Stimulated activated CD4-positive, alpha-beta T cell treated with anti-CD3 and anti-CD28 coated beads, Interleukin-2, amount 100 ng/mL, for 24 hours (primary cell): ENCODE measurements around the gene KCNK5.
A peak's percentile ranks its signal among the peaks of the same experiment; 100 is the strongest.

Experiments
- DNase-seq, 2 donors: peaks; one replicate each; pipeline ENCODE4 v3.0.0-alpha.2; 2020

Gene KCNK5

GRCh38 chr6:39228992-39229767 is at the start of gene KCNK5:
TSS of gene KCNK5 (minus strand) at chr6:39229475. CDS start at chr6:39229111, 364 bp downstream.
- DNase-seq, result peak; percentile 81 to 90

DNA sequence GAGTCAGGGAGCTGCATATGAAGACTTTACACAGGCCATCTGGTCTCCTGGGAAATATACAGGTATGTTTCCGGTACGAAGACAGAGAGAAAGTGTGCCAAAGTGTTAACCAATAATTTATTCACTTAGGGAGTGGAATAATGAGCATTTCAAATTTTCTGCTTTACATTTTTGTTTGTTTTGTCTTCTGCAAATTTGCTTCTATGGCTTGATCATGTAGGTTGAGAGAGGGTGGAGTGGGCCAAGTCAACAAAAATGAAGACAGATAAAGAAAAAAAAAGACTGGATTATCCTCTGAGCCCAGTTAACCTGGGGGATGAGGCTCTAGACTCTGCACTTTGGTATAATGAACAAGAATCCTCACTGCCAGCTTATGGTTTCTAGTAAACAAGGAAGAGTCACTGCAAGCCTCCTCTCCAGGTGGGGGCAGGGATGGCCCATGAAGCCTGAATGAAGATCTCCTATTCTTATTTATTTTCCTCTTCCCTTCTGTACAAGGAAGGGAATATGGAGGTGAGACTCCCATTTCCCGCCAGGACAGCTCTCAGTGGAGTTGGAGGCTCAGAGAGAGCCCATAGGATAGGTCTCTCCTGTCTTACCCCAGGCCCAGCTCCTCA is 47.2 kb upstream of the KCNK5 start:
- DNase-seq, result no peak

DNA sequence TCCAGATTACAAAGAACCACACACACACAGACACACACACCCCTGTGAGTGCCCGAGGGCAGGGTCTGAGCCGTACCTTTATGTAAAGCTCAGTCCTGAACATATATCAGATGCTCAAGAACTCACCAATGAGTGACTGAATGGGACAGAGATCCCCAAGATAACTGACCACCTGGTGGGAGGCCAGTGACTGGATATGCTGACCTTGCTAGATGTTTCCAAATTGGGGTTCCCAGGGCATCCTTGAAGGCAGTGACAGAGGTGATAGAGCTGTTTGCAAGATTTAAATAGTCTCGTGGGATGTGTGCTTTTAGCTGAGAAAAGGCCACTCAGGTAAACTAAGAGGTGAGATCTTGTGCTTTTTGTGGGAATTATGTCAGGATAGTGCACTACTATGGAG is 45.6 kb upstream of the KCNK5 start:
- DNase-seq, result no peak

- no peak for DNase-seq
Measured at GRCh38 chr6:39274471-39274870, 45.2 kb upstream of the KCNK5 start.

DNA sequence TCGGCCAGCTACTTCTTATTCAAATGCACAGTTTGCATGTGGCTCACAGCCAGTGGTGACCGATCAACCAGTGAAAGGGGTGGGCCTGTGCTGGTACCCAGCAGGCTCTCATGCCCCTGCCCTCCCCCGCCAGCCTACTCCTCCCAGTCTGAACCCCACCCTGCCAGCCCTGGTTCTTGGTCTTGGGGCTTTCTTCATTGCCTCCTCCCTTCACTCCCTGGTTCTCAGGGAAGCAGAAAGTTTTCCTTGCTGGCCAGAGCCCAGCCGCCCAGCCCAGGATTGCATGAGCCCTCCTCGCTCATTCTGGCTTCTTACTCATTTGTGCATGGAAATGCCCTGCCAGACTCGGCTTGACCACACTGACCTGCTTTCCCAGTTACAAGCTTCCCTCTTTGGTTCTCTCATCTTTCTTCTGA is 44.1 kb upstream of the KCNK5 start:
- DNase-seq, result no peak

- no peak for DNase-seq
Measured at GRCh38 chr6:39269961-39270360, 40.7 kb upstream of the KCNK5 start.

- DNase-seq, result no peak
Measured at GRCh38 chr6:39268721-39269120, 39.4 kb upstream of the KCNK5 start.

GRCh38 chr6:39268171-39268570 is 38.9 kb upstream of the KCNK5 start:
- no peak for DNase-seq

DNA sequence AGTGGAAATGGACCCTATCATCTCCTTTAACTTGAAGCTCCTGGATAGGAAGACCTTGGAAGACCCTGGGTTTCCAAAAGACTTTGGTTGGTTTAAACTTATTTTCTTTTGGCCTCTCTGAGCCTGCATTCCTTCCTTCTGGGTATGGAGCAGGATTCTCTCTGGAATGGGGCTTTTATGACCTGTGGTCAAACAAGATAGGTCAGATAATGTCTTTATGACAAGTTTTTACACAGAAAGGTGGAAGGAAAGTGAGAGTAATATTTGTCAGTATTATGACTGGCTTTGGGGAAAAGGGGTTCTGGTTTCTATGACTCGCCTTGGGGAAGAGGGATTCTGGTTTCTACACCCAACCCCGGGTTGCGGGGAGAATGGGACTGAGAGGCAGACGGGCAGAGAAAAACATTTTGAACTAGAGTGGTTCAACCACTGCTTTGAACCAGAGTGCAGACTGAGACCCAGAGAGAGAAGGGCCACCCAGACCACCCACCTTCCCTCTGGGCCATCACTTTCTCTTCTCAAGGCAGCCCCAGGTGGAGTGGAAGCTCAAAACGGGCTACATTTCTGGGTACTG is 37.6 kb upstream of the KCNK5 start:
- DNase-seq, result peak in 1 of 2 donors; percentile 15

GRCh38 chr6:39266375-39266774 is 37.1 kb upstream of the KCNK5 start:
- no peak for DNase-seq

DNA sequence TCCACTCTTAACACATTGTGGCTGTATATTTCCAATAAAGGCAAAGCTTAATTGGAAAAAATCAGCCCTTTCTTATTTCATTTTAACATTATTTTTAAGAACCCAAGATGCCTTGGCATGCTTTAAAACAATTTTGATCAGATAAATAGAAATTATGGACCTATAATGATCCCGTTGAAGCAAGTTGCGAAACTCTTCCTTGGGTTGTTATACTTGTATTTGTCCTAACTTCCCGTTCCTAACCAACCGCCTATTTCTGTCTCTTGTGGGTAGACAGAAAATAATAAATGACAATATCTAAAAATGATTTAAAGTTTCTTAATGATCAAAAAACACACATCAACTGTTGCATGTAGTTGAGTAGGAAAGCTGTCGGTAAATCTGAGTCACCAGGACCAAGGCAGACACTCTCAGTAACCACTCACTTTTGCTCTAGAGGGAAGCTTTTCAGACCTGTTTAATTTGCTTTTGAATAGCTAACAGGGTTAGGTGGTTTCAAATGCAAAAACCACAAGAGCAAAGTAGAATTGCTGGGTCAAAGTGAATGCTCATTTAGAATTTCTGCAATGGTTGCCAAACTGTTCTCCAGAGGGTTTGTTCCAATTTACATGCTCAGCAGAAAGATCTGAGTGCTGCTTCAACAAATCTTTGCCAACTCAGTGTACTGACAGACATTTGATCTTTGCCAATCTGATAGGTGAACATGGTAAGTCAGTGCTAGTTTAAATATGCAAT is 34.2 kb upstream of the KCNK5 start:
- no peak for DNase-seq

DNA sequence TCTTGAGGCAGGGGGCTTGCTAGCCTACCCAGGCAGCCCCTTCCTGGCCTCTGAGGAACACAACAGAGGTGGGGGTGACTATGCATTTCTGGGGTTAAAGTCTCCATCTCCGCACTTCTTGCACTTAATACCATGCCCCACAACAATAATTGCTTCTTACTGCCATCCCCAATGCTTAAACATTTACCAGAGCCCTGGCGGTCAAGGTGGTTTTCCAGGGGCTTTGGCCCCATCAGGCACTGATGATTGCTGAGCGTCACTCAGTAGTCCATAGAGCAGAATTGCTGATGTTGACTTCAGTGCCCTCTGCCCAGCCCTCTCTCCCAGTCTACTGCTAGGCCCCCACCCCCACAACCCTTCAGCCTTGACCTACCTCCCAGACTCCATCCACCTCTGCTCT is 32.5 kb upstream of the KCNK5 start:
- no peak for DNase-seq

DNA sequence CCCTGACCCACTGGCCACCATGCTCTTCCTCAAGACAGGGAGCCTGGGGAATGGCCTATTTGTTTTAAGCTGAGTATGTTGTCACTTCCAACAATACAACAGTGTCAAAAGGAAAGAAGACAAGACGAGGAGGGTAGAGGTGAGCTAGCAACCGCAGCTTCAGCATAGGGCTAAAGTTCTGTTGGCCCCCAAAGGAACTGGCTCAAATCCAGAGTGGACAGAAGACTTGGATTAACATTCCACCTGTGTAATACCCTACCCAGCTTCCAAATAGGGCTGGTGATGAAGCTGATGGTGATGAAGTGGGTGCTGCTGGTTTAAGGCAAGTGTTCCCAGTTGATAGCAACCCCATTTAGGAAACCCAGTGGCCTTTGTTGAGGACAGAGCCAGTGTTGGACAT is 31.7 kb upstream of the KCNK5 start:
- DNase-seq, result no peak

DNA sequence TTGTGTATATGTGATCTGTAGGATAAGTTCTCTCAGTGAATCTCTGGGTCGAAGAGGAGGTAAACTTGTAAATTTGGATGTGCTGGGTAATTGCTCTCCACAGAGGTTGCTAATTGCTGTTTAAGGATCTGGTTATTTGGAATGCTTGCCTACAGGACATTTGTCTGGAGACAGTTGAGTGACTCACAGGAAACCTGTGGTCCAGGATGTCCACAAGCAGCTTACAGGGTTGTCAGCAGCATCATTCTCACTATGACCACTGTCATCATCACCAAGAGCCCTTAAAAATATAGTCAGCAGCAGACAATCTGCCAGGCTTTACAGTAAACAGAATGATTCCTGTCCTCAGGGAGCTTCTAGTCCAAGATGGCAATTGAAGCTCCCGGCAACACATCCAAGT is 31.2 kb upstream of the KCNK5 start:
- DNase-seq, result no peak

GRCh38 chr6:39256294-39256940 is 27.1 kb upstream of the KCNK5 start:
- DNase-seq, result no peak

DNA sequence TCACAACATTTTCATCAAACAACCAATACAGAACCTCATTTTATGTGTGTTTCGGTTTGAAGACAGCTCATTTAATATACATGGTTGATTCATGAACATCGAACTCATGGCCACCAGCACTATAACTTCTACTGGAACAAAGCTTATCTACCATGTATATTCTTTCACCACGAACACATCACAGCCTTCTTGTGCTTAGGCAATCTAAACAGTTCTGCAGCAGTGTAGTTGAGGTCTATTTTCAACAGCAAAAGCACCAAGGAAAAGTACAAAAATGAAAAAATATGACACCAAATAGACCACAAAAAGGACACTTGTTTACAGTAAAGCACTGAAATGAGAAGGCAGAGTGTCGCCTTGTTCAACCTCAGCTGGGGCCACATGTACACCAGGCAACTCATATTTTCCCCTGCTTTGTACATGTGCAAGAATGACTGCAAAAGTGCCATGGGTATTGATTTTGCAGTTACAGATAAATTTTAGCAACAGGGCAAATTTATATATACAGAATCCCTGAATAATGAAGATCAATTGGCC is 25.8 kb upstream of the KCNK5 start:
- no peak for DNase-seq

DNA sequence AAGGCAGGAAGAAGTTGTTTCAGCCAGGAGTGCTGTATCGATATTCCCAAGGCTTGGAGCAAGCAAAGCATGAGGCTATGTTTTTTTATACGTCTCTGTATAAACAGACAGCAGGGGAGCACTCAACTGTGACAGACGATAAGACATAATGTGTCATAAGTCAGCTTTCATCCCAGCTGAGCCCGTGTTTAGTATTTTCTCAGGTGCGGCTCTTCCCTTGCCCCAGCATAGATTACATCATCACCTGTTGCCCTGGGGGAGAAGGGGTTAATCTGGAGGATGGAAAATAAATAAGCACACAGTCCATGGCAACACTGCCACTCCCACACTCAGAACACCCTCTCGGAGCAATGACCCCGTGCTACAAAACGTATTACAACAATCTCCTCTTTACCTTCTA is 22.1 kb upstream of the KCNK5 start:
- DNase-seq, result no peak

GRCh38 chr6:39250507-39250906 is 21.2 kb upstream of the KCNK5 start:
- DNase-seq, result no peak

DNA sequence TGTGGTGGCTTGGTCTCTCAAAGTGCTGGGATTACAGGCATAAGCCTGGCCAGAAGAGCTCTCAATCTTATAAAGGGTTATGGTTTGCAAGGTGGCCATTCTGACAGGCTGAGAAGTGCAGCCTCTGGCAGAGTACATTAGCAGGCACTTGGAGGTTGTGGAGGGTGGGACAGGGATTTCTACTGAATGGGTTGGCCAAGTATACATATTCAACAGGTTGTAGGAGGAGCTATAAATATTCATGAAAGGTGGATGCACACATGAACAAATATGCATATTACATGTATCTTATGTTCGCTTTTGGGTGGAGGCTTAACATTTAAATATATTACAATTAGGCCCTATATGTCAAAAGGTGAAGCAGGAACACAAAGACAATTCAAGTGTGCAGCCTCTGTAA is 20.0 kb upstream of the KCNK5 start:
- no peak for DNase-seq

DNA sequence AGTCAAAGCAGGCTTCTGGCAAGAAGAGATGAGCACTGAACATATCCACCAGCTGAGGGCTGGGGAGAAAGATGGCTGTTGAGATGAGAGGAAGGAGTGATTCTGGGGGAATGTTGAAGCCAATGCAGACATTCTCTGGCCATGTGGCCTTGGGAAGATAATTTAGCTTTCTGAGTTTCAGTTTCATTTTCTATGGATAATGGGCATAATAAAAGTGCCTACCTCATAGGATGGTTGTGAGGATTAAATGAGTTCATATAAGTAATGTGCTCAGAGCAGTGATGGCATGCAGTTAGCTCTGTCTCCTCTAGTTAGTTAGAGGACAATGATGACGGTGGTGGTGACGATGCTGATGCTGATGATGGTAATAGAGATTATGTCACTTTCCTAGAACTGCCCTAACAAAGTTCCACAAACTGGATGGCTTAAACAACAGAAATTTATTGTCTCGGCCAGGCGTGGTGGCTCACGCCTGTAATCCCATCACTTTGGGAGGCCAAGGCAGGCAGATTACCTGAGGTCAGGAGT is 18.5 kb upstream of the KCNK5 start:
- DNase-seq, result no peak

- DNase-seq, result no peak
Measured at GRCh38 chr6:39243809-39244208, 14.5 kb upstream of the KCNK5 start.

DNA sequence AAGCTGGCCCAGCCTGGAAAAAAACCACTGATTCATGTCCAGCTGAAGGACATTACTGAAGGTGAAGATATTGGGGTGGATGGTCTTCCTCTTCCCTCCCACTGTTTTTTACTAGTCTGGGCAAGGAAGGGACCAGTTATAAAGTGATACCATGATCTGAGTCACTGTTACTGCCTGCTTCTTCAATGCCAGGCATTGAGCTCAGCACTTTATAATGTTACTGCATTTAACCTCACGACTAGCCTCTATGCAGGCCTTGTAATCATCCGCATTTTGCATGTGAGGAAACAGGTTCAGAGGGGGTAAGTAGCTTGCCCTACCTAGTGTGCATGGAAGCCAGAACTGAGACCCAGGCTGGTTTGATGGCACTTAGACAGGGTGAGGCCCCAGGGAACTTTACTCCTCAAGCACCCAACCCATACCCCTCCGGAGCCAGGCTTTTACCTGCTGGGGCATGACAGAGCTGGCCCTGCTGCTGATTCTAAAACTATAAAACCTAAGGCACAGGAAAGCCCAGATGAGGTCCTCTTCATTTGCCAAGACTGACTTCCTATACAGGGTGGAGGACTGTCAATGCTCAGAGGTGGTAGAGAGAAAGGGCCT is 11.0 kb upstream of the KCNK5 start:
- no peak for DNase-seq
